Mesendoderm (in vitro differentiated cells): ENCODE measurements around the gene KCND3. TPM values are rescaled to one million over a fixed set of nuclear protein-coding genes. Genes with fewer than 3 reads are reported as not detected.

ENCODE experiments used
- DNase-seq: peaks from one replicate; pipeline ENCODE4 v3.0.0; 2013
- H2AK5ac ChIP-seq: 2 replicates; pipeline ENCODE4 v1.6.1; 2013; ENCODE audit warnings: low read length, inconsistent platforms
- H2BK120ac ChIP-seq: 2 replicates; pipeline ENCODE4 v1.6.1; 2013; ENCODE audit warnings: low read depth, mild to moderate bottlenecking, low read length, moderate library complexity, mixed read lengths
- H2BK15ac ChIP-seq: replicated peaks from 2 replicates; pipeline ENCODE4 v1.6.1; 2013; ENCODE audit warnings: low read depth, mild to moderate bottlenecking, moderate library complexity
- H2BK5ac ChIP-seq: 2 replicates; pipeline ENCODE4 v1.6.1; 2013; ENCODE audit warnings: low read length, inconsistent platforms
- H3K18ac ChIP-seq: 2 replicates; pipeline ENCODE4 v1.6.1; 2013; ENCODE audit warnings: mild to moderate bottlenecking, low read length, mixed read lengths
- H3K23ac ChIP-seq: one replicate; pipeline ENCODE4 v1.6.1; 2013; ENCODE audit warnings: low read length
- H3K27ac ChIP-seq: 2 replicates; pipeline ENCODE4 v1.5.1; 2013; ENCODE audit warnings: low read depth, mild to moderate bottlenecking, inconsistent platforms, low read length, moderate library complexity
- H3K27me3 ChIP-seq: 2 replicates; pipeline ENCODE4 v1.6.1; 2013; ENCODE audit warnings: low read length, control low read depth, mild to moderate bottlenecking, inconsistent platforms; ENCODE audit not compliant: insufficient read depth, poor library complexity
- H3K36me3 ChIP-seq: 2 replicates; pipeline ENCODE4 v1.6.1; 2013; ENCODE audit warnings: low read length, inconsistent platforms; ENCODE audit not compliant: control insufficient read depth, insufficient read depth
- H3K4ac ChIP-seq: one replicate; pipeline ENCODE4 v1.6.1; 2013; ENCODE audit warnings: low read depth, mild to moderate bottlenecking, low read length, moderate library complexity
- H3K4me1 ChIP-seq: 2 replicates; pipeline ENCODE4 v1.6.1; 2013; ENCODE audit warnings: low read depth, low read length, inconsistent platforms; ENCODE audit not compliant: control insufficient read depth
- H3K4me2 ChIP-seq: 2 replicates; pipeline ENCODE4 v1.6.1; 2013; ENCODE audit warnings: low read length
- H3K4me3 ChIP-seq: 2 replicates; pipeline ENCODE4 v1.5.1; 2013; ENCODE audit warnings: mild to moderate bottlenecking, low read length
- H3K56ac ChIP-seq: one replicate; pipeline ENCODE4 v1.6.1; 2013; ENCODE audit warnings: low read length
- H3K79me1 ChIP-seq: 2 replicates; pipeline ENCODE4 v1.6.1; 2013; ENCODE audit warnings: low read length, inconsistent platforms
- H3K79me2 ChIP-seq: 2 replicates; pipeline ENCODE4 v1.6.1; 2013; ENCODE audit warnings: mild to moderate bottlenecking, low read length; ENCODE audit not compliant: control insufficient read depth, insufficient read depth
- H3K9ac ChIP-seq: 2 replicates; pipeline ENCODE4 v1.6.1; 2013; ENCODE audit warnings: low read length, inconsistent platforms
- H4K5ac ChIP-seq: one replicate; pipeline ENCODE4 v1.6.1; 2013; ENCODE audit warnings: low read length
- H4K8ac ChIP-seq: one replicate; pipeline ENCODE4 v1.6.1; 2013; ENCODE audit warnings: low read depth, mild to moderate bottlenecking, control low read depth, low read length, moderate library complexity
- WGBS: extraction: QIAGEN DNeasy Blood & Tissue Kit; methylation state at CpG from one replicate; pipeline ENCODE4 v1.1.7; 2013; ENCODE audit warnings: low lambda C conversion rate, missing lambda C conversion rate; ENCODE audit not compliant: insufficient coverage; ENCODE audit errors: extremely low coverage; 5-methylcytosine and 5-hydroxymethylcytosine counted together
- small RNA-seq: library from polyadenylated mRNA; stranded (forward); fragments of <200 nt; extraction: miRNeasy Mini kit (QIAGEN cat#:217004); gene quantifications from one replicate; pipeline ENCODE3, GENCODE V24; 2013; ENCODE audit not compliant: insufficient read depth

KCND3 gene

GRCh38 chr1:111723091-111723806 lies 266.2 kb downstream of the KCND3 start:
- Histone ChIP-seq H3K18ac (no peak overlapping the region), H2BK120ac (no peak overlapping the region), H3K9ac (no peak overlapping the region), H3K27ac (no peak overlapping the region), H3K56ac (no peak overlapping the region), H2BK15ac (no peak overlapping the region), H2BK5ac (no peak overlapping the region), H3K36me3 (no peaks in the 10 kb centered on the region), H3K27me3 (no peaks in the 10 kb centered on the region), H3K79me1 (no peaks in the 10 kb centered on the region), H3K4ac (no peak overlapping the region), H3K4me2 (no peak overlapping the region), H3K23ac (no peak overlapping the region), H3K4me1 (peaks cover 6% of the 10 kb centered on the region), H3K79me2 (no peaks in the 10 kb centered on the region), H2AK5ac (no peak overlapping the region), H4K5ac (no peak overlapping the region), H4K8ac (no peak overlapping the region), H3K4me3 (no peak overlapping the region)
- no peak for DNase-seq
- WGBS = no CpG with 5 or more reads among the region's 7 CpGs

DNA sequence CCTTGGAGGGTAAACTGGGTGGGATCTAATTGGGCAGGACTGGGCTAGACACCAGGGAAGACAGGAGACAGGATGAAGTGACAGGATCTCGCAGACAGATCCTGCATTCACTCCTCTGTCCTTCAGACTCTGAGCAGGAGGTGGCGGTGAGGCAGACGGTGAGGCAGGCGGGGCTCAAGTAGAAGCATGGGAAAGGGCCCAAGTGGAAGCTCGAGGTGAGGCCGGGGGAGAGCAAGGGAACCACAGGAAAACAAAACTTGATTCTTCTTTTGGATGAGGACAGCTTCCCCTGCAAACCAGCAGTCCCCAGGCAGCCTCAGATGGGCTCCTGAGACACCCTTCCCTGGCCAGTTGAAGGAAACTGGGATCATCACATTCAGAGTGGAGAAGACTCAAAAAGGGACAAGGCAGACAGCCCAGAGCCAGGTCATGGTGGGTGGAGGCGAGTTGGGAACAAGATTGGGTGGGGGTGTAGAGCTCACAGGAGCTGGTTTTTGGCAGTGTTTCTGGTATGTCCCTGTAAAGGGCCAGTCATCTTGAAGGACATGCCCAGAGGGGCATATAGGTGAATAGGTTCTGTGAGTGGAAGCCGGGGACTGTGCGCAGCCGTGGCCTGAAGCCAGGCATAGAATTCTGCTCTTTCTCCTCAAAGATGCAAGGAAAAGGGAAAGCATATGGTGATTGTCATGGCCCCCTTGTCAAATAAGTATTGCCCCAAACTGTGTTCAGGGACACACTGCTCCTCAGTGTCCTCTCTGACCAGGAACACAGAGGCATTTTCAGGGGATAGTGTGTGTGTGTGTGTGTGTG lies 268.3 kb downstream of the KCND3 start:
- H2BK120ac ChIP-seq = no peak overlapping the region
- H3K27ac ChIP-seq = no peak overlapping the region
- no peak overlapping the region for H3K18ac ChIP-seq
- no peaks in the 10 kb centered on the region for H3K36me3 ChIP-seq
- no peak overlapping the region for H2BK15ac ChIP-seq
- no peak overlapping the region for H3K9ac ChIP-seq
- H3K4me3 ChIP-seq = no peak overlapping the region
- no peak for DNase-seq
- no peak overlapping the region for H3K4ac ChIP-seq
- H3K27me3 ChIP-seq = no peaks in the 10 kb centered on the region
- H4K8ac ChIP-seq = no peak overlapping the region
- no CpG with 5 or more reads among the region's 10 CpGs for WGBS
- H3K23ac ChIP-seq = no peak overlapping the region
- no peak overlapping the region for H3K4me2 ChIP-seq
- H4K5ac ChIP-seq = no peak overlapping the region
- H3K79me1 ChIP-seq = no peaks in the 10 kb centered on the region
- peaks cover 7% of the 10 kb centered on the region for H3K4me1 ChIP-seq
- H3K56ac ChIP-seq = no peak overlapping the region
- H2AK5ac ChIP-seq = no peak overlapping the region
- H3K79me2 ChIP-seq = no peaks in the 10 kb centered on the region
- H2BK5ac ChIP-seq = no peak overlapping the region

Small RNA genes lying within 50 kb of the gene (small RNA-seq; reads per million reads assigned to genes)
- not detected for gene INKA2
